ENCODE measurements around the gene ATXN7L1. TPM values are rescaled to one million over a fixed set of nuclear protein-coding genes. Genes with fewer than 3 reads are reported as not detected.
"Not testable (repeated sequence)": the region's sequence is repeated elsewhere in the genome, so short reads cannot be mapped to it uniquely, and the experiment has no call there.

ATXN7L1 gene
- total RNA-seq, 1 experiment from 2014 or later = 24.3 TPM

- Histone ChIP-seq H3K23ac (ENCODE audit: insufficient read length, low read depth, low read length) (peak overlapping the region; percentile 43), H3K18ac (ENCODE audit: insufficient read length, low read depth, low read length) (peak overlapping the region; percentile 87), H3K79me1 (ENCODE audit: insufficient read depth, low read depth, low read length, poor library complexity, severe bottlenecking) (no peaks in the 10 kb centered on the region), H3K23me2 (ENCODE audit: insufficient read length, low read depth, low read length, poor library complexity, severe bottlenecking) (no peaks in the 10 kb centered on the region), H2BK120ac (ENCODE audit: low read depth, low read length, poor library complexity, severe bottlenecking) (peak overlapping the region; percentile 14), H3K4me1 (ENCODE audit: insufficient read depth, low read length) (peaks cover 24% of the 10 kb centered on the region), H3K4ac (ENCODE audit: low read depth, low read length) (no peak overlapping the region; the same call in 1 of the 2 replicates), H2BK5ac (ENCODE audit: insufficient read length, low read length) (peak overlapping the region; percentile 86), H3K9ac (ENCODE audit: extremely low read depth, insufficient read length, low read length) (no peak overlapping the region), H3K79me2 (ENCODE audit: insufficient read depth, low read length) (no peaks in the 10 kb centered on the region), H3K14ac (ENCODE audit: insufficient read depth, low read length) (peak overlapping the region; percentile 93; the same call in 1 of the 2 replicates), H3K27me3 (ENCODE audit: insufficient read depth, low read length) (no peaks in the 10 kb centered on the region), H2BK20ac (ENCODE audit: low read depth, low read length, poor library complexity, severe bottlenecking) (no peak overlapping the region), H3K9me3 (ENCODE audit: control insufficient read depth, low read depth, low read length) (no peaks in the 10 kb centered on the region), H3K4me2 (ENCODE audit: insufficient read depth, insufficient read length, low read length) (no peak overlapping the region), H2BK12ac (ENCODE audit: insufficient read length, low read depth, low read length) (peak overlapping the region; percentile 1), H2AK5ac (ENCODE audit: insufficient read length, low read length) (peak overlapping the region; percentile 76), H4K20me1 (ENCODE audit: control insufficient read depth, insufficient read depth, insufficient read length) (no peaks in the 10 kb centered on the region), H4K8ac (replicated peaks; ENCODE audit: insufficient read length, low read depth, low read length) (no peak overlapping the region), H3T11ph (ENCODE audit: low read length) (no peak overlapping the region), H2AFZ (ENCODE audit: low read length) (no peak overlapping the region), H4K91ac (ENCODE audit: insufficient read length, low read depth, low read length) (no peak overlapping the region), H2BK15ac (ENCODE audit: low read depth, low read length) (no peak overlapping the region), H3K56ac (ENCODE audit: insufficient read length, low read depth, low read length) (peak overlapping the region; percentile 26), H3K27ac (ENCODE audit: insufficient read length, low read depth, low read length) (peak overlapping the region; percentile 92), H4K5ac (ENCODE audit: insufficient read length, low read depth, low read length) (peak overlapping the region; percentile 15)
- Mint-ChIP-seq H3K9me3 (no peaks in the 10 kb centered on the region), H3K27me3 (ENCODE audit: low read depth) (peaks cover 2% of the 10 kb centered on the region; the same call in 1 of the 2 replicates), H3K27ac (peak overlapping the region; percentile 76 to 99 (median 93)), H3K4me3 (peak overlapping the region; percentile 31 to 44; a peak in 2 of 5 replicates), H3K36me3 (ENCODE audit: insufficient read depth in 1 of 3, low read depth in 3 of 3) (peaks cover 0 to 6% (median 4%) of the 10 kb centered on the region in 3 experiments; a peak in 4 of 7 replicates), H3K4me1 (peaks cover 53 to 61% of the 10 kb centered on the region in 2 experiments)
- no peak for DNase-seq
- TF ChIP-seq CTCF (conservative IDR thresholded peaks at IDR 0.05) = no peak
- WGBS (ENCODE audit: extremely low coverage, insufficient read length, low lambda C conversion rate) = no CpG with 5 or more reads among the region's 5 CpGs
Observed at GRCh38 chr7:105697753-105698152, 178.6 kb downstream of the ATXN7L1 start.

- not testable (repeated sequence) for H2BK12ac ChIP-seq (ENCODE audit: insufficient read length, low read depth, low read length); H3K4ac ChIP-seq (ENCODE audit: low read depth, low read length); H2AK5ac ChIP-seq (ENCODE audit: insufficient read length, low read length); H3K56ac ChIP-seq (ENCODE audit: insufficient read length, low read depth, low read length); H3K27me3 Mint-ChIP-seq (ENCODE audit: low read depth); H3K9me3 Mint-ChIP-seq; H2BK5ac ChIP-seq (ENCODE audit: insufficient read length, low read length); H3K23me2 ChIP-seq (ENCODE audit: insufficient read length, low read depth, low read length, poor library complexity, severe bottlenecking); H4K20me1 ChIP-seq (ENCODE audit: control insufficient read depth, insufficient read depth, insufficient read length); H3K9ac ChIP-seq (ENCODE audit: extremely low read depth, insufficient read length, low read length); H3K79me2 ChIP-seq (ENCODE audit: insufficient read depth, low read length); H4K91ac ChIP-seq (ENCODE audit: insufficient read length, low read depth, low read length); H3K79me1 ChIP-seq (ENCODE audit: insufficient read depth, low read depth, low read length, poor library complexity, severe bottlenecking); H2BK15ac ChIP-seq (ENCODE audit: low read depth, low read length); H2BK20ac ChIP-seq (ENCODE audit: low read depth, low read length, poor library complexity, severe bottlenecking); H3T11ph ChIP-seq (ENCODE audit: low read length); H3K14ac ChIP-seq (ENCODE audit: insufficient read depth, low read length); H2AFZ ChIP-seq (ENCODE audit: low read length); H3K18ac ChIP-seq (ENCODE audit: insufficient read length, low read depth, low read length); H4K8ac ChIP-seq (replicated peaks; ENCODE audit: insufficient read length, low read depth, low read length); H2BK120ac ChIP-seq (ENCODE audit: low read depth, low read length, poor library complexity, severe bottlenecking); H3K23ac ChIP-seq (ENCODE audit: insufficient read length, low read depth, low read length); H4K5ac ChIP-seq (ENCODE audit: insufficient read length, low read depth, low read length); H3K27me3 ChIP-seq (ENCODE audit: insufficient read depth, low read length); H3K36me3 Mint-ChIP-seq (ENCODE audit: insufficient read depth in 1 of 3, low read depth in 3 of 3); H3K9me3 ChIP-seq (ENCODE audit: control insufficient read depth, low read depth, low read length)
- DNase-seq = peak; percentile 59
- Mint-ChIP-seq H3K27ac (peak overlapping the region; percentile 9 to 99 (median 93); a peak in 6 of 7 replicates), H3K4me3 (peak overlapping the region; percentile 44 to 67; a peak in 3 of 5 replicates), H3K4me1 (peaks cover 52 to 63% of the 10 kb centered on the region in 2 experiments)
- peak overlapping the region; percentile 36 for H3K4me2 ChIP-seq (ENCODE audit: insufficient read depth, insufficient read length, low read length)
- peak overlapping the region; percentile 94 for H3K27ac ChIP-seq (ENCODE audit: insufficient read length, low read depth, low read length)
- H3K4me1 ChIP-seq (ENCODE audit: insufficient read depth, low read length) = peaks cover 23% of the 10 kb centered on the region
- WGBS (ENCODE audit: extremely low coverage, insufficient read length, low lambda C conversion rate) = no CpG with 5 or more reads among the region's 11 CpGs
Observed at GRCh38 chr7:105697169-105697568, 179.2 kb downstream of the ATXN7L1 start.
